ENCODE data around the gene PBX4.
A peak's percentile ranks its signal among the peaks of the same experiment; 100 is the strongest.

Gene PBX4

GRCh38 chr19:19526581-19527370, 91.7 kb downstream of the PBX4 start:
- DNase-seq (ENCODE audit: low spot score) = no peak

DNA sequence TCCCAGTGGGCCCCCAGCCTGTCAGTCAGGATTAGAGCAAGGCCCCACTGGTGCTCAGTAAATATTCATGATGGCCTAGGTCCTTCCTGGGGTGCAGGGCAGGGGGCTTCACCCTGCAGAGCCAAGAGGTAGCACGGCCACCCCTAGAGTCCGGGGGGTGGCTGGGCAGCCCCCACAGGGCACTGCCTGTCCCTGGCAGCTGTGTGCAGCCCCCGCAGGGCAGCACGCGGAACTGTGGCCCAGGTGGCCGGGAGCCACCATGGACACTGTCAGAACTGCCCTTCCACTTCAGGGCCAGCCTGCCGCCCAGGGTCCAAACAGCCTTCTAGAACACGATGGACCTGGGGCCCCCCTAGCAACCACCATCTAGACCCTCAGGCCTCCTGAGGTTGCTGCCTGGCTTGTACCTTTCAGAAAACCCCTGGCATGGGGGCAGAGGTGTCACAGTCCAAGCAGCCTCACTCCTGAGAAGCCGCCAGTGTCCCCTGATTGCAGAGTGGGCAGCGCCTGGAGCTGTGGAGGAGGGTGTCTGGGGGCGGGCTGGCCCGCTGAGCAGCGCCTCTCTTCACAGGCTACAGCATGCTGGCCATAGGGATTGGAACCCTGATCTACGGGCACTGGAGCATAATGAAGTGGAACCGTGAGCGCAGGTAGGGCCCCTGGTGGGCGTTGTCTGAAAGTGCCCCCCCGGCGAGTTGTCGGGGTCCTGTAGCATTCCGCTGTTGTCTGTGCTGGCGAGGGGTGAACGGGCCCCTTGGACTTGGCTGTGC, 92.7 kb downstream of the PBX4 start:
- no peak for DNase-seq (ENCODE audit: low spot score)

GRCh38 chr19:19524053-19524452, 94.4 kb downstream of the PBX4 start:
- no peak for DNase-seq (ENCODE audit: low spot score)

- DNase-seq (ENCODE audit: low spot score) = no peak
These were observed 95.3 kb downstream of the PBX4 start for GRCh38 chr19:19523177-19523576.

- no peak for DNase-seq (ENCODE audit: low spot score)
These were observed 97.5 kb downstream of the PBX4 start for GRCh38 chr19:19520989-19521388.

GRCh38 chr19:19517235-19517619, 101.3 kb downstream of the PBX4 start:
- DNase-seq (ENCODE audit: low spot score) = no peak

DNA sequence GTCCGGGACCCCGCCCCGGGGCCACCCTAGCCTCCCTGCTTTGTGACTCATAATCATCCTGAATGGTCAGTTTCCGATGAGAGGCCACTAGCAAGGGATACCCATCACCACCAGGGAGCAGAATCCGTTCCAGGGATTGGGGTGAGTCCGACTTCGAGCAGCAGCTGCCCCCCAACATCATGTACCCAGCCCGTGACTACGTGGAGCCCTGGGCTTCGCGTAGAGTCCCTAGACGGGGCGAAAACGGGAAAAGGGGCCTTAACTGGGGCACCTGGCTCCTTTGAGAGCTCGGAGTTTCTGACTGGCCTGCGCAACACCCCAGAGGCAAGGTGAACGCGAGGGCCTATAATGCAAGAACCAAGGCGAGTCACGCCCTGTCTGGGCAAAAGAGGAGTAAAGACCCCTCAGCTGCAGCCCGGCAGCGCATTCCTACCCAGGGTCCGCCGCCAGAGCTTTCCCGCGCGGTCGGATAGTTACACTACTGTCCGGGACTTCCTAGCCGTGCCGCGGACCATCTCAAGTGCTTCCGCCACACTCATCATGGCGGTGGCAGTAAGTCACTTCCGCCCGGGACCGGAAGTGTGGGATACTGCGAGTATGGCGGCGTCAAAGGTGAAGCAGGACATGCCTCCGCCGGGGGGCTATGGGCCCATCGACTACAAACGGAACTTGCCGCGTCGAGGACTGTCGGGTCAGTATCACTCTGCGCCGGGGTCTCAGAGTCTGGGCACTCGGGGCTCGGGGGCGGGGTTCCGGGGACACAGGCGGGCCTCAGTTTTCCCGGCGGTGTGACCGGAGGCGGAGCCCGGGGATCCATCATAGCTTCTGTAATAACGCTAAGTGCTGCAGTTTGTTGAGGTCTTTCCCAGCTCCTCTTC, 102.6 kb downstream of the PBX4 start, which contains the start of gene NDUFA13:
NDUFA13 (plus strand) TSS at position 584 of the 878 bp plus-strand sequence; CDS start at position 598, 14 bp downstream.
- peak; percentile 89 for DNase-seq (ENCODE audit: low spot score)

- no peak for DNase-seq (ENCODE audit: low spot score)
These were observed 103.4 kb downstream of the PBX4 start, which contains the start of gene TSSK6 for GRCh38 chr19:19514881-19515641. TSS of gene TSSK6 (minus strand) at chr19:19515548. CDS start at chr19:19515427, 121 bp downstream.

- DNase-seq (ENCODE audit: low spot score) = no peak
These were observed 104.3 kb downstream of the PBX4 start for GRCh38 chr19:19514215-19514657.

DNA sequence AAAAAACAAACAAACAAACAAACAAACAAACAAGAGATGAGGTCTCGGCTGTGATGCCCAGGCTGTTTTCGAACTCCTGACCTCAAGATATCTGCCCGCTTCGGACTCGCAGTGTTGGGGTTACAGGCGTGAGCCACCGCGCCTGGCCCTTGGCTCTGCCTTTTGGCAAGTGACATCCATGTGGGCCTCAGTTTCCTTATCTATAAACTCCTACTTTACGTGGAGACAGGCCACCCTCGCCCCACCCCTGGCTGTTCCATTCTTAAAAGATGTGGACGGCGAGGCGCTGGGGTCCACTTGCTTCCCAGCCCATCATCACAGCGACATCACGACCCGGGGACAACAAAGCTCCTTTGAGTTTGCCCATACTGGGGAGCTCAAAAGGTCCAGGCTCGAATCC, 104.8 kb downstream of the PBX4 start:
- DNase-seq (ENCODE audit: low spot score) = no peak

Data from CD4-positive, alpha-beta T cell treated with Interleukin-6 at 100 ng/mL for 8 hours (primary cell).